Smooth muscle cell (in vitro differentiated cells): ENCODE measurements around the gene TMCC1. TPM values are rescaled to one million over a fixed set of nuclear protein-coding genes. Genes with fewer than 3 reads are reported as not detected.
"Not testable (repeated sequence)": the region's sequence is repeated elsewhere in the genome, so short reads cannot be mapped to it uniquely, and the experiment has no call there.

ENCODE experiments used
- DNase-seq: peaks from one replicate; lab custom pipeline; 2025; ENCODE audit not compliant: unreplicated experiment; lab: John Stamatoyannopoulos, UW
- H2AFZ ChIP-seq: fragments of 200-600 bp; sonication (generic); 2 replicates; pipeline ENCODE4 v1.6.0; 2016; ENCODE audit warnings: antibody characterized with exemption, low read depth, mild to moderate bottlenecking
- H3F3A ChIP-seq: fragments of 200-600 bp; sonication (generic); 2 replicates; pipeline ENCODE4 v1.6.0; 2017; ENCODE audit warnings: antibody characterized with exemption, low read depth
- H3K27ac ChIP-seq: fragments of 200-600 bp; sonication (generic); 2 replicates; pipeline ENCODE4 v1.5.1; 2016; ENCODE audit warnings: low read depth, mild to moderate bottlenecking
- H3K27me3 ChIP-seq: fragments of 200-600 bp; sonication (generic); 2 replicates; pipeline ENCODE4 v1.6.1; 2016; ENCODE audit warnings: low read depth, mild to moderate bottlenecking
- H3K36me3 ChIP-seq: fragments of 200-600 bp; sonication (generic); 2 replicates; pipeline ENCODE4 v1.5.1; 2016; ENCODE audit warnings: low read depth
- H3K4me1 ChIP-seq: fragments of 200-600 bp; sonication (generic); 2 replicates; pipeline ENCODE4 v1.5.1; 2016; ENCODE audit warnings: low read depth
- H3K4me2 ChIP-seq: fragments of 200-600 bp; sonication (generic); 2 replicates; pipeline ENCODE4 v1.6.0; 2016; ENCODE audit warnings: mild to moderate bottlenecking
- H3K4me3 ChIP-seq: fragments of 200-600 bp; sonication (generic); 2 replicates; pipeline ENCODE4 v1.5.1; 2016; ENCODE audit warnings: mild to moderate bottlenecking
- H3K79me2 ChIP-seq: fragments of 200-600 bp; sonication (generic); 2 replicates; pipeline ENCODE4 v1.6.0; 2016; ENCODE audit warnings: low read depth, mild to moderate bottlenecking
- H3K9ac ChIP-seq: fragments of 200-600 bp; sonication (generic); 2 replicates; pipeline ENCODE4 v1.6.0; 2016; ENCODE audit warnings: low read depth
- H3K9me3 ChIP-seq: fragments of 200-600 bp; sonication (generic); replicated peaks from 2 replicates; pipeline ENCODE4 v1.5.1; 2016; ENCODE audit warnings: low read depth
- H4K20me1 ChIP-seq: fragments of 200-600 bp; sonication (generic); 2 replicates; pipeline ENCODE4 v1.6.0; 2016; ENCODE audit warnings: low read depth
- WGBS: methylation state at CpG from one replicate; pipeline ENCODE4 v1.1.7; 2016; ENCODE audit warnings: low lambda C conversion rate; 5-methylcytosine and 5-hydroxymethylcytosine counted together
- polyA plus RNA-seq: library from polyadenylated mRNA; unstranded; fragments of >200 nt; fragmentation: Nextera tagmentation; extraction: Ambion mirVana; gene quantifications from 2 replicates; pipeline ENCODE4 v1.2.1, GENCODE V29; 2016
- total RNA-seq: library from RNA; depleted of rRNA; stranded (reverse); fragments of >200 nt; gene quantifications from 2 replicates; pipeline ENCODE4 v1.2.3, GENCODE V29; 2014
- TF ChIP-seq, protein P1 (sequence below): fragments of 200-600 bp; sonication (generic); IDR thresholded peaks from 2 replicates; pipeline ENCODE4 v1.5.1; 2017; ENCODE audit warnings: borderline replicate concordance, mild to moderate bottlenecking, antibody characterized with exemption; ENCODE audit not compliant: insufficient read depth, poor library complexity, severe bottlenecking

TMCC1 gene
- total and polyA plus RNA-seq, 2 experiments from 2014 or later: 5.3 to 17.8 TPM

DNA sequence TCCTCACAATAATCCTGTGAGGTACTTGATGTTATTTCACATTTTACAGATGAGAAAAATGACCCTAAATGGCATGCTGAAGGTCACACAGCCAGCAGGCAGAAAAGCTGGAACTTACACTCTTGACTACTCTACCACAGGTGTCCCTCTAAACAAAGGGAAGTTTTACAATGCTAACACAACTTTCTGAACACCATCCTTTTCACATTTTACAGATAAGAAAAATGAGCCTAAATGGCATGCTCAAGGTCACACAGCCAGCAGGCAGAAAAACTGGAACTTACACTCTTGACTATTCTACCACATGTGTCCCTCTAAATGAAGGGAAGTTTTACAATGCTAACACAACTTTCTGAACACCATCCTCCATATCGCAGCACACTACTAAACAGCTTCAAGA is 35.6 kb downstream of the TMCC1 start:
- H3K4me1 ChIP-seq: no peaks in the 10 kb centered on the region
- H4K20me1 ChIP-seq: peaks cover 34% of the 10 kb centered on the region
- TF ChIP-seq, protein P1, sequence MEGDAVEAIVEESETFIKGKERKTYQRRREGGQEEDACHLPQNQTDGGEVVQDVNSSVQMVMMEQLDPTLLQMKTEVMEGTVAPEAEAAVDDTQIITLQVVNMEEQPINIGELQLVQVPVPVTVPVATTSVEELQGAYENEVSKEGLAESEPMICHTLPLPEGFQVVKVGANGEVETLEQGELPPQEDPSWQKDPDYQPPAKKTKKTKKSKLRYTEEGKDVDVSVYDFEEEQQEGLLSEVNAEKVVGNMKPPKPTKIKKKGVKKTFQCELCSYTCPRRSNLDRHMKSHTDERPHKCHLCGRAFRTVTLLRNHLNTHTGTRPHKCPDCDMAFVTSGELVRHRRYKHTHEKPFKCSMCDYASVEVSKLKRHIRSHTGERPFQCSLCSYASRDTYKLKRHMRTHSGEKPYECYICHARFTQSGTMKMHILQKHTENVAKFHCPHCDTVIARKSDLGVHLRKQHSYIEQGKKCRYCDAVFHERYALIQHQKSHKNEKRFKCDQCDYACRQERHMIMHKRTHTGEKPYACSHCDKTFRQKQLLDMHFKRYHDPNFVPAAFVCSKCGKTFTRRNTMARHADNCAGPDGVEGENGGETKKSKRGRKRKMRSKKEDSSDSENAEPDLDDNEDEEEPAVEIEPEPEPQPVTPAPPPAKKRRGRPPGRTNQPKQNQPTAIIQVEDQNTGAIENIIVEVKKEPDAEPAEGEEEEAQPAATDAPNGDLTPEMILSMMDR: no peak
- H3K4me3 ChIP-seq: no peak overlapping the region
- no peaks in the 10 kb centered on the region for H3K9me3 ChIP-seq
- H3K36me3 ChIP-seq: peaks cover 3% of the 10 kb centered on the region
- H3K27me3 ChIP-seq: no peaks in the 10 kb centered on the region
- H3K79me2 ChIP-seq: peaks cover 41% of the 10 kb centered on the region
- no peaks in the 10 kb centered on the region for H3F3A ChIP-seq
- no peak overlapping the region for H2AFZ ChIP-seq
- no peak overlapping the region for H3K9ac ChIP-seq
- H3K4me2 ChIP-seq: no peak overlapping the region
- H3K27ac ChIP-seq: no peak overlapping the region
- 100% methylated on average over 1 of the region's 1 CpG for WGBS
- DNase-seq: no peak

DNA sequence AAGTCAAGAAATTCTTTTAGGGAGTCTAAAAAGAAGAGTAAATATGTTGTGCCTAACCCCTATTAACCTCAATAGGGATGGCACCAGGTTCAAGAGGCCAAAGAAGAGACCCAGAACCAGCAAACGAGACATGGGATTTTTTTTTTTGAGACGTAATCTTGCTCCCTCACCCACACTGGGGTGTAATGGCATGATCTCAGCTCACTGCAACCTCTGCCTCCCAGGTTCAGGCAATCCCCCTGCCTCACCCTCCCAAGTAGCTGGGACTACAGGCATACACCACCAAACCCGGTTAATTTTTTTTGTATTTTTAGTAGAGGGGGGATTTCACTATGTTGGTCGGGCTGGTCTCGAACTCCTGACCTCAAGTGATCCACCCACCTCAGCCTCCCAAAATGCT is 36.7 kb downstream of the TMCC1 start:
- not testable (repeated sequence) for H2AFZ ChIP-seq, H3K4me1 ChIP-seq, H3K9me3 ChIP-seq, H3K27ac ChIP-seq, H3K27me3 ChIP-seq, H3K9ac ChIP-seq, H3F3A ChIP-seq, DNase-seq, H3K4me2 ChIP-seq, H3K4me3 ChIP-seq, H3K36me3 ChIP-seq
- peaks cover 23% of the 10 kb centered on the region for H4K20me1 ChIP-seq
- 66% methylated on average over 5 of the region's 5 CpGs for WGBS
- peaks cover 42% of the 10 kb centered on the region for H3K79me2 ChIP-seq

DNA sequence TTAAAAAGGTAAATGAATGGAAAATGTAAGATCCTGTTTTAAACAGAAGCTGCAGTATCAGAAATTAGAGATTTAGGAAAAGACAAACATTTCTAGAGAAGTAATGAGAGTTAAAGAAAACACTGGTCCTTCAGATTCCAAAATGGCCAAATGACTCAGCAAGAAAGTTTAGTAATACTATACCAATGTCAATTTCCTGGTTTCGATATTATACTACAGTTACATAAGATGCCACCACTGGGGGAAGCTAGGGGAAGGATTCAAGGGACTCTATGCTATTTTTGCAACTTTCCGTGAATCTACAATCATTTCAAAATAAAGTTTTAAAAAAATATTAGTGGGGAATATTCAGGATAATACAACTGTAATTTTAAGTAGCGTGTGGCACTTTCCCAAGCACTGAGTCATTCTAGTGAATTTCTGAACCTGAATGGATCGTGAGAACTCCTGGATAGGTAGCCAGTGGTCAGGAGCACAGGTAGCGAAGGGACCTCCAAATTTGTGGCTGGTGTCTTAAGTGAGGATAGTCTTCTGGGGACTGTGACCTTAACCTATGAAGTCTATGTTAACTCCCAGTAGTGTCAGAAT is 37.6 kb downstream of the TMCC1 start:
- no peaks in the 10 kb centered on the region for H3K27me3 ChIP-seq
- TF ChIP-seq, protein P1: no peak
- DNase-seq: no peak
- H3F3A ChIP-seq: no peaks in the 10 kb centered on the region
- 93% methylated on average over 5 of the region's 5 CpGs for WGBS
- no peaks in the 10 kb centered on the region for H3K36me3 ChIP-seq
- peaks cover 21% of the 10 kb centered on the region for H4K20me1 ChIP-seq
- H2AFZ ChIP-seq: no peak overlapping the region
- H3K4me3 ChIP-seq: no peak overlapping the region
- peak overlapping the region; percentile 9 for H3K27ac ChIP-seq
- no peak overlapping the region for H3K9ac ChIP-seq
- H3K4me2 ChIP-seq: no peak overlapping the region
- H3K9me3 ChIP-seq: no peaks in the 10 kb centered on the region
- H3K79me2 ChIP-seq: peaks cover 38% of the 10 kb centered on the region
- no peaks in the 10 kb centered on the region for H3K4me1 ChIP-seq

DNA sequence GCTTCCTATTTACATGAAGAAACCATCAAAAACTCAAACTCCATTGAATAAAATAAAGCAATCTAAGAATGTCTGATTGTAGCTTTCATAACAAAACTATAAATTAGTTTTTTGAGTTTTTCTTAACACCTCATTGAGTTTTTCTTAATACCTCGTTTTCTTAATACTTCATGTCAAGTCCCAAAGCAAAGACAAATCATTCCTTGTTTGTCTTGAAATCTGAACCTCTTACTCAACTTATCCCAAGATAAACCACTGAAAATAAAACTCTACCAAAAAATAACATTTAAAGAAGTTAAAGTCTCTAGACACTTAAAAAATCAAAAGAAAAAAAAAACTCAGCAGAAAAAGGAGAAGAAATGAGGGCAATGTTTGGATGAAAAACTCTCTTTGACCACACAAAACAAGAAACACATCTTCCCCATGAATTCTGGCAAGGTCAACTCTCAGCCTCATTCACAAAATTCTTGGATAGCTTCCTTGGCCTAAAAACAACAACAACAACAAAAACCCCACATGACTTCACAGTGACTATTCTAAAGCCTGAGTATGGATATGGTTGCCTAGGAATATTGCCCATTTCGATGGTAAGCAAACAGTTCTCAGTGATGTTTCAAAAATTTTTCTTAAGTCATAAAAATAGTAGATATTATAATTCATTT is 38.2 kb downstream of the TMCC1 start:
- Histone ChIP-seq H3F3A (no peaks in the 10 kb centered on the region), H2AFZ (no peak overlapping the region), H3K4me3 (no peak overlapping the region), H3K9me3 (no peaks in the 10 kb centered on the region), H3K79me2 (peaks cover 36% of the 10 kb centered on the region), H3K4me1 (no peaks in the 10 kb centered on the region), H4K20me1 (peaks cover 23% of the 10 kb centered on the region), H3K9ac (no peak overlapping the region), H3K27ac (no peak overlapping the region), H3K4me2 (no peak overlapping the region), H3K27me3 (no peaks in the 10 kb centered on the region), H3K36me3 (no peaks in the 10 kb centered on the region)
- no peak for DNase-seq
- TF ChIP-seq, protein P1: no peak
- WGBS: 94% methylated on average over 2 of the region's 2 CpGs
